HUES64 (cell line): ENCODE results near the gene LSP1.

Source experiments
- H3K27ac ChIP-seq: 2 replicates; pipeline ENCODE4 v1.7.0; 2013; ENCODE audit warnings: low read depth, low read length, inconsistent platforms
- H3K27me3 ChIP-seq: 2 replicates; pipeline ENCODE4 v1.6.1; 2013; ENCODE audit warnings: mild to moderate bottlenecking, low read length; ENCODE audit not compliant: insufficient read depth
- H3K36me3 ChIP-seq: 2 replicates; pipeline ENCODE4 v1.6.1; 2013; ENCODE audit warnings: mild to moderate bottlenecking, low read length; ENCODE audit not compliant: insufficient read depth
- H3K4me1 ChIP-seq: 2 replicates; pipeline ENCODE4 v1.6.1; 2013; ENCODE audit warnings: mild to moderate bottlenecking, low read length, moderate library complexity; ENCODE audit not compliant: insufficient read depth
- H3K4me3 ChIP-seq: 2 replicates; pipeline ENCODE4 v1.5.1; 2013; ENCODE audit warnings: mild to moderate bottlenecking, low read length, moderate library complexity
- H3K9ac ChIP-seq: 2 replicates; pipeline ENCODE4 v1.6.1; 2013; ENCODE audit warnings: mild to moderate bottlenecking, low read depth, low read length
- H3K9me3 ChIP-seq: 2 replicates; pipeline ENCODE4 v1.6.1; 2013; ENCODE audit warnings: low read depth, low read length; ENCODE audit not compliant: insufficient read depth
- WGBS: fragments of 150-250, 120-280 bp; methylation state at CpG from one replicate; pipeline ENCODE4 v1.1.7; 2013; ENCODE audit warnings: missing lambda C conversion rate; 5-methylcytosine and 5-hydroxymethylcytosine counted together

Gene LSP1

GRCh38 chr11:1927848-1928469, 75.1 kb downstream of the LSP1 start:
- Histone ChIP-seq H3K9me3 (no peaks in the 10 kb centered on the region), H3K36me3 (no peaks in the 10 kb centered on the region), H3K9ac (no peak overlapping the region), H3K4me1 (no peaks in the 10 kb centered on the region), H3K27me3 (no peaks in the 10 kb centered on the region), H3K4me3 (no peak overlapping the region), H3K27ac (no peak overlapping the region)
- WGBS = 93% methylated on average over 20 of the region's 20 CpGs

GRCh38 chr11:1928470-1928890, 75.6 kb downstream of the LSP1 start:
- no peak overlapping the region for H3K9ac ChIP-seq
- H3K36me3 ChIP-seq = no peaks in the 10 kb centered on the region
- no peaks in the 10 kb centered on the region for H3K4me1 ChIP-seq
- H3K27me3 ChIP-seq = no peaks in the 10 kb centered on the region
- H3K27ac ChIP-seq = no peak overlapping the region
- H3K4me3 ChIP-seq = no peak overlapping the region
- no peaks in the 10 kb centered on the region for H3K9me3 ChIP-seq
- 92% methylated on average over 13 of the region's 13 CpGs for WGBS

- H3K27ac ChIP-seq = no peak overlapping the region
- WGBS = 92% methylated on average over 35 of the region's 35 CpGs
- no peaks in the 10 kb centered on the region for H3K36me3 ChIP-seq
- no peaks in the 10 kb centered on the region for H3K27me3 ChIP-seq
- H3K9ac ChIP-seq = no peak overlapping the region
- no peaks in the 10 kb centered on the region for H3K4me1 ChIP-seq
- no peak overlapping the region for H3K4me3 ChIP-seq
- no peaks in the 10 kb centered on the region for H3K9me3 ChIP-seq
Observed at GRCh38 chr11:1928891-1929541, 76.1 kb downstream of the LSP1 start.

- no peak overlapping the region for H3K27ac ChIP-seq
- H3K9me3 ChIP-seq = no peaks in the 10 kb centered on the region
- H3K9ac ChIP-seq = no peak overlapping the region
- no peaks in the 10 kb centered on the region for H3K36me3 ChIP-seq
- no peak overlapping the region for H3K4me3 ChIP-seq
- 90% methylated on average over 24 of the region's 25 CpGs for WGBS
- H3K27me3 ChIP-seq = no peaks in the 10 kb centered on the region
- H3K4me1 ChIP-seq = no peaks in the 10 kb centered on the region
Observed at GRCh38 chr11:1929621-1930461, 77.0 kb downstream of the LSP1 start.

GRCh38 chr11:1930462-1930830, 77.6 kb downstream of the LSP1 start:
- Histone ChIP-seq H3K9ac (no peak overlapping the region), H3K4me3 (no peak overlapping the region), H3K9me3 (no peaks in the 10 kb centered on the region), H3K27ac (no peak overlapping the region), H3K4me1 (no peaks in the 10 kb centered on the region), H3K36me3 (no peaks in the 10 kb centered on the region), H3K27me3 (no peaks in the 10 kb centered on the region)
- 93% methylated on average over 7 of the region's 9 CpGs for WGBS

GRCh38 chr11:1931341-1932104, 78.6 kb downstream of the LSP1 start:
- no peaks in the 10 kb centered on the region for H3K36me3 ChIP-seq
- no peaks in the 10 kb centered on the region for H3K4me1 ChIP-seq
- H3K9me3 ChIP-seq = no peaks in the 10 kb centered on the region
- H3K27me3 ChIP-seq = no peaks in the 10 kb centered on the region
- H3K9ac ChIP-seq = no peak overlapping the region
- 92% methylated on average over 17 of the region's 18 CpGs for WGBS
- H3K4me3 ChIP-seq = no peak overlapping the region
- H3K27ac ChIP-seq = no peak overlapping the region

GRCh38 chr11:1932105-1932480, 79.2 kb downstream of the LSP1 start:
- 92% methylated on average over 11 of the region's 11 CpGs for WGBS
- Histone ChIP-seq H3K4me1 (no peaks in the 10 kb centered on the region), H3K9me3 (no peaks in the 10 kb centered on the region), H3K9ac (no peak overlapping the region), H3K36me3 (no peaks in the 10 kb centered on the region), H3K27me3 (no peaks in the 10 kb centered on the region), H3K27ac (no peak overlapping the region), H3K4me3 (no peak overlapping the region)

GRCh38 chr11:1932681-1933080, 79.8 kb downstream of the LSP1 start:
- 92% methylated on average over 4 of the region's 4 CpGs for WGBS
- Histone ChIP-seq H3K4me1 (no peaks in the 10 kb centered on the region), H3K27me3 (no peaks in the 10 kb centered on the region)

GRCh38 chr11:1933416-1934334, 80.8 kb downstream of the LSP1 start:
- H3K4me3 ChIP-seq = no peak overlapping the region
- no peaks in the 10 kb centered on the region for H3K27me3 ChIP-seq
- H3K9me3 ChIP-seq = no peaks in the 10 kb centered on the region
- H3K4me1 ChIP-seq = no peaks in the 10 kb centered on the region
- no peak overlapping the region for H3K9ac ChIP-seq
- no peak overlapping the region for H3K27ac ChIP-seq
- WGBS = 92% methylated on average over 18 of the region's 18 CpGs
- no peaks in the 10 kb centered on the region for H3K36me3 ChIP-seq

More at GRCh38 chr11:1932681-1933080, 79.8 kb downstream of the LSP1 start:
- no peak overlapping the region for H3K4me3 ChIP-seq
- H3K9me3 ChIP-seq = no peaks in the 10 kb centered on the region
- no peak overlapping the region for H3K27ac ChIP-seq
- H3K36me3 ChIP-seq = no peaks in the 10 kb centered on the region
- no peak overlapping the region for H3K9ac ChIP-seq

GRCh38 chr11:1934335-1935155, 81.7 kb downstream of the LSP1 start:
- 85% methylated on average over 24 of the region's 24 CpGs for WGBS
- H3K4me1 ChIP-seq = no peaks in the 10 kb centered on the region
- no peaks in the 10 kb centered on the region for H3K9me3 ChIP-seq
- no peaks in the 10 kb centered on the region for H3K27me3 ChIP-seq
- no peak overlapping the region for H3K9ac ChIP-seq
- H3K27ac ChIP-seq = no peak overlapping the region
- no peak overlapping the region for H3K4me3 ChIP-seq
- no peaks in the 10 kb centered on the region for H3K36me3 ChIP-seq
